Neuron (in vitro differentiated cells): ENCODE measurements around the gene CERKL.
A peak's percentile ranks its signal among the peaks of the same experiment; 100 is the strongest.

Experiments
- H2AFZ ChIP-seq: one replicate; pipeline ENCODE4 v1.6.1; 2013; ENCODE audit warnings: low read depth, mild to moderate bottlenecking, inconsistent platforms, low read length, moderate library complexity
- H3K27me3 ChIP-seq: one replicate; pipeline ENCODE4 v1.6.1; 2013; ENCODE audit warnings: low read length; ENCODE audit not compliant: insufficient read depth
- H3K36me3 ChIP-seq: one replicate; pipeline ENCODE4 v1.6.1; 2013; ENCODE audit warnings: low read length; ENCODE audit not compliant: insufficient read depth
- H3K4me1 ChIP-seq: one replicate; pipeline ENCODE4 v1.6.1; 2013; ENCODE audit warnings: low read length; ENCODE audit not compliant: insufficient read depth
- H3K4me3 ChIP-seq: 2 replicates; pipeline ENCODE4 v1.5.1; 2013; ENCODE audit warnings: mild to moderate bottlenecking, low read length, moderate library complexity
- H3K9me3 ChIP-seq: one replicate; pipeline ENCODE4 v1.6.1; 2013; ENCODE audit warnings: low read length

CERKL gene

GRCh38 chr2:181682026-181682789 lies 25.3 kb upstream of the CERKL start:
- Histone ChIP-seq H3K9me3 (peaks cover 2% of the 10 kb centered on the region), H3K36me3 (no peaks in the 10 kb centered on the region), H3K27me3 (peaks cover 75% of the 10 kb centered on the region), H3K4me3 (peak overlapping the region; percentile 40), H3K4me1 (peaks cover 31% of the 10 kb centered on the region), H2AFZ (no peak overlapping the region)

GRCh38 chr2:181680937-181681811 lies 24.3 kb upstream of the CERKL start:
- peak overlapping the region; percentile 27 for H3K4me3 ChIP-seq

GRCh38 chr2:181680055-181680936 lies 23.4 kb upstream of the CERKL start, which contains the start of gene NEUROD1:
Gene NEUROD1 (minus strand): TSS chr2:181680517. CDS start chr2:181678860, 1,657 bp downstream.
- Histone ChIP-seq H3K36me3 (no peaks in the 10 kb centered on the region), H3K4me3 (peak within 1 kb of the TSS; percentile 49), H3K9me3 (peaks cover 2% of the 10 kb centered on the region), H3K4me1 (peaks cover 31% of the 10 kb centered on the region), H2AFZ (no peak within 1 kb of the TSS), H3K27me3 (peaks cover 68% of the 10 kb centered on the region)

More at GRCh38 chr2:181680937-181681811, 24.3 kb upstream of the CERKL start:
- peaks cover 72% of the 10 kb centered on the region for H3K27me3 ChIP-seq
- H2AFZ ChIP-seq, result no peak overlapping the region
- no peaks in the 10 kb centered on the region for H3K36me3 ChIP-seq
- peaks cover 2% of the 10 kb centered on the region for H3K9me3 ChIP-seq
- H3K4me1 ChIP-seq, result peaks cover 31% of the 10 kb centered on the region

GRCh38 chr2:181679544-181679979 lies 22.7 kb upstream of the CERKL start:
- H2AFZ ChIP-seq, result no peak overlapping the region
- no peaks in the 10 kb centered on the region for H3K36me3 ChIP-seq
- peaks cover 2% of the 10 kb centered on the region for H3K9me3 ChIP-seq
- peaks cover 61% of the 10 kb centered on the region for H3K27me3 ChIP-seq
- peaks cover 29% of the 10 kb centered on the region for H3K4me1 ChIP-seq
- H3K4me3 ChIP-seq, result peak overlapping the region; percentile 49

- Histone ChIP-seq H3K4me1 (peaks cover 25% of the 10 kb centered on the region), H3K9me3 (peaks cover 2% of the 10 kb centered on the region), H3K36me3 (no peaks in the 10 kb centered on the region), H3K4me3 (peak overlapping the region; percentile 49), H2AFZ (no peak overlapping the region), H3K27me3 (peaks cover 55% of the 10 kb centered on the region)
Measured at GRCh38 chr2:181678861-181679543, 22.1 kb upstream of the CERKL start.

GRCh38 chr2:181677912-181678586 lies 21.1 kb upstream of the CERKL start:
- no peak overlapping the region for H2AFZ ChIP-seq
- H3K4me1 ChIP-seq, result peaks cover 20% of the 10 kb centered on the region
- peaks cover 51% of the 10 kb centered on the region for H3K27me3 ChIP-seq
- H3K36me3 ChIP-seq, result no peaks in the 10 kb centered on the region
- H3K9me3 ChIP-seq, result peaks cover 2% of the 10 kb centered on the region
- peak overlapping the region; percentile 49 for H3K4me3 ChIP-seq

- Histone ChIP-seq H3K4me3 (no peak overlapping the region), H2AFZ (no peak overlapping the region), H3K4me1 (peaks cover 4% of the 10 kb centered on the region), H3K36me3 (no peaks in the 10 kb centered on the region), H3K27me3 (peaks cover 38% of the 10 kb centered on the region), H3K9me3 (peaks cover 2% of the 10 kb centered on the region)
Measured at GRCh38 chr2:181675254-181675653, 18.3 kb upstream of the CERKL start.

GRCh38 chr2:181674461-181674860 lies 17.6 kb upstream of the CERKL start:
- H3K36me3 ChIP-seq, result no peaks in the 10 kb centered on the region
- peaks cover 2% of the 10 kb centered on the region for H3K9me3 ChIP-seq
- no peak overlapping the region for H3K4me3 ChIP-seq
- no peak overlapping the region for H2AFZ ChIP-seq
- H3K27me3 ChIP-seq, result peaks cover 32% of the 10 kb centered on the region
- peaks cover 4% of the 10 kb centered on the region for H3K4me1 ChIP-seq

- Histone ChIP-seq H2AFZ (no peak overlapping the region), H3K36me3 (no peaks in the 10 kb centered on the region), H3K9me3 (no peaks in the 10 kb centered on the region), H3K4me3 (no peak overlapping the region), H3K27me3 (peaks cover 29% of the 10 kb centered on the region), H3K4me1 (peaks cover 4% of the 10 kb centered on the region)
Measured at GRCh38 chr2:181673173-181673572, 16.3 kb upstream of the CERKL start.

- peaks cover 4% of the 10 kb centered on the region for H3K4me1 ChIP-seq
- no peaks in the 10 kb centered on the region for H3K36me3 ChIP-seq
- H2AFZ ChIP-seq, result no peak overlapping the region
- H3K9me3 ChIP-seq, result no peaks in the 10 kb centered on the region
- H3K4me3 ChIP-seq, result no peak overlapping the region
- H3K27me3 ChIP-seq, result peaks cover 26% of the 10 kb centered on the region
Measured at GRCh38 chr2:181672255-181673008, 15.5 kb upstream of the CERKL start.

- peaks cover 4% of the 10 kb centered on the region for H3K4me1 ChIP-seq
- no peak overlapping the region for H2AFZ ChIP-seq
- no peaks in the 10 kb centered on the region for H3K36me3 ChIP-seq
- H3K9me3 ChIP-seq, result peaks cover under 1% of the 10 kb centered on the region
- H3K4me3 ChIP-seq, result no peak overlapping the region
- peaks cover 26% of the 10 kb centered on the region for H3K27me3 ChIP-seq
Measured at GRCh38 chr2:181670632-181671031, 13.7 kb upstream of the CERKL start.
